HS-27A (cell line): ENCODE results near the gene GPR25.

Source experiments
- DNase-seq: peaks from one replicate; pipeline ENCODE4 v3.0.0-alpha.2; 2012; ENCODE audit warnings: low read depth, missing footprints

GPR25 gene

DNA sequence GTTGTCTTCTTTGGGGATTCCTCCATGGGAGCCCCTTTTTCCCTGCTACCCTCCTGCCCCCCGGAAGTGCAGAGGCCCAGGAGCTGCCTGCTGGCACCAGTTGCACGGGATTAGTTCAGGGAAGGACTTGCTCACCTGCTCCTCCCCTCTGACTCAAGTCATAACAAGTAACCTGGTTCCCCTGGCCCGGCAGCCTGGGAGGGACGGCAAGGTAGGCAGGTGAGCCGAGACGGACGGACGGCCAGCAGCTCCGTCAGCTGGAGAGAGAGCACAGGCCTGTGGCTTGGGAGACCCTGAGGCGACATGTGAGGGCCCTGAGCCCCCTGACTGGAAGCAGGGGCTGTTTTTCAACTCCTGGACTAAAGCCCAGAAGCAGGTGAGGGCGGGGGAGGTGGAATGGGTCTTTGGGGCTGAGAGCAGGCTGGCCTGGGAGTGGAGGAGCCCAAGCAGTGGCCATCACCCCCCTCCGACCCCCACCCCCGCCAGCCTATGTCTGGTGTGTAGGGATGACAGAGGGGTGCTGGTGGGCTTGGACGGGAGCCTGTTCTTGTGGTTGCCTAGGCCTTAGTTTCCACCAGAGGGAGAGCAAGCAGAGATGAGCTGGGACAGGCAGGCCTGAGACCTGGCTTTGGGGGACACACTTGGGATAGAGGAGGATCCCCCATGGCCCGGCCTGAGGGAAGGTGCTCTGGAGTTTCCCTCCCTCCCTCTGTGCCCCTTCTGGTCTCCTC lies 22.1 kb downstream of the GPR25 start, which contains the start of gene INAVA:
INAVA (plus strand) TSS at position 189 of the 731 bp plus-strand sequence. CDS start 3,501 bp downstream, outside the sequence.
- no peak for DNase-seq

DNA sequence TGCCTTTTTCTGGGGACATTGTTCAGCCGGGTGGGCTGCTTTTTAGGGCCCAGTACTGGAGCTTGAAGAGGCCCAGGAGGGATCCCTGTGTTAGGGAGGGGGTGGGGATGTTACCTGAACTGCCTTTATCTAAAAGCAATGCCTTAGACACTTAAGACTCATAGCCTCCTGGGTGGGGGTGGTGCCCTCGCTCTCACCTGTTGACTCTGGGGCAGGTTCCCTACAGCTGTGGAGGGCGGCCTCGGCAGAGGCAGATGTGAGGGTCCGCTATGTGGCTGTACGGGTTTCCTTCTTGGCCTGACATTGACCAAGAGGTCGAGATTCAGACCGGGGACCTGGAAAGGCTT lies 22.6 kb downstream of the GPR25 start:
- no peak for DNase-seq

GRCh38 chr1:200895801-200896530 lies 23.2 kb downstream of the GPR25 start:
- DNase-seq: no peak

DNA sequence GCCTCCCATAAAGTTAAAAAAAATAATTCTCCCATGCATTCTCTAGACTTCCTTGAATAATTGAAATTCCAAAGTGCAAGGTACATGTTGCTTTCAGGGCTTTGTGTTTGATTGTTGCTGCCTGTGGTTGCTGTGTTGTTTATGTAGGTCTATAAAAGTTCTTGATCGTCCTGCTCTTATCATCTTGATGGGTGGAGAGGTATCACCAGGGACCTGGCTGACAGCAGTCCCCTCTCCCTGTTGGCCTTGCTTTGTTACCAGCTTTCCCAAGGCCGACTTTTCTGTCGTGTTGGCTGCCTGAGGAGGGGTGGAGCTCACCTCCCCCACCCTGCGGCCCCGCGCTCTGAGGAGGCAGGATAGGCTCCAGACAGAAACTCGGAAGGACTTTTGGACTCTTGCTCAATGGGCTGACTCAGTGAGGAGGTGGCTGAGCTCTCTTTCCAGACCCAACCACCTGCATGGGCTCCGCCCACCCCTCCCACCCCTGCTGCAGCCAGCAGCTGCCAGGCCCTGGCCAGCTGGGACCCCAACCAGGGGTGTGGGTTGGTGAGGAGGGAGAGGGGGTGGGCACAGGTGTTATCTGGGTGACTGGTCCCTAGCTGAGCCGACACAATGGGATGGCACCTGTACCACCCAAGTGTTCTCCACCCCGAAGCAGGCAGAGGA lies 23.9 kb downstream of the GPR25 start:
- DNase-seq: peak; percentile 51

- DNase-seq: no peak
Observed at GRCh38 chr1:200897259-200897658, 24.5 kb downstream of the GPR25 start.

DNA sequence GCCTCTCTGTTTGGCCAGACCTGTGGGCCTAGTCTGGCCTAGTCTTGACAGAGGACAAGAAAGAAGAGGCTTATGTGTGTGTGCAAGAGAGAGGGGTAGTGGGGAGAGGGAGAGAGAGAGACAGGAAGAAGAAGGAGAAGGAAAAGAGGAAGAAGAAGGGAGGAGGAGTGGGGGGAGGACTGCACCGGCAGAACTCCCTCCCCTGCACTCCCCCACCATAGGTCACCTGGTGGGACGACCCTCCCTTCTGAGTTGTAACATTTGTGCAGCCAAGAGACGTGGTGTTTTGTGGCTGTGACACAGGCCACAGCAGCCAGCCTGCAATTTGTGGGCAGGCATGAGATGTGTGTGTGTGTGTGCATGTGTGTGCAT lies 26.2 kb downstream of the GPR25 start:
- DNase-seq: no peak

DNA sequence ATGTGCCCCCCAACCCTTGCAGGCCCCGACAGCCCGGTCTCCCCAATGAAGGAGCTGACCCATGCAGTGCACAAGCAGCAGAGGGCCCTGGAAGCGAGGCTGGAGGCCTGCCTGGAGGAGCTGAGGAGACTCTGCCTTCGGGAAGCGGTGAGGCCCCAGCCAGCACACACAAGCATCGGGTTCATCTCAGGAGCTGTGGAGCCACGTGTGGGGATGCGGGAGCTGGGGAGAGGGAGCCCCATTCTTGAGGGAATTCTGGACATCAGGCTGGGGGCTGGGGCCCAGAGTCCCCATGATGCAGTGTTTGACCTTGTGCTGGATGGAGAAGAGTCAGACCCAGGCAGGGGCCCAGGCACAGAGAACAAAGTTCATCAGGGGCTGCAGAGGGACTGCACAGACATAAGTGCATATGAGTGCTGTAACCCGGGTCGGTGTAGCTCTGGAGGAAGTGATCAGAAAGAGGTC lies 26.7 kb downstream of the GPR25 start:
- no peak for DNase-seq

DNA sequence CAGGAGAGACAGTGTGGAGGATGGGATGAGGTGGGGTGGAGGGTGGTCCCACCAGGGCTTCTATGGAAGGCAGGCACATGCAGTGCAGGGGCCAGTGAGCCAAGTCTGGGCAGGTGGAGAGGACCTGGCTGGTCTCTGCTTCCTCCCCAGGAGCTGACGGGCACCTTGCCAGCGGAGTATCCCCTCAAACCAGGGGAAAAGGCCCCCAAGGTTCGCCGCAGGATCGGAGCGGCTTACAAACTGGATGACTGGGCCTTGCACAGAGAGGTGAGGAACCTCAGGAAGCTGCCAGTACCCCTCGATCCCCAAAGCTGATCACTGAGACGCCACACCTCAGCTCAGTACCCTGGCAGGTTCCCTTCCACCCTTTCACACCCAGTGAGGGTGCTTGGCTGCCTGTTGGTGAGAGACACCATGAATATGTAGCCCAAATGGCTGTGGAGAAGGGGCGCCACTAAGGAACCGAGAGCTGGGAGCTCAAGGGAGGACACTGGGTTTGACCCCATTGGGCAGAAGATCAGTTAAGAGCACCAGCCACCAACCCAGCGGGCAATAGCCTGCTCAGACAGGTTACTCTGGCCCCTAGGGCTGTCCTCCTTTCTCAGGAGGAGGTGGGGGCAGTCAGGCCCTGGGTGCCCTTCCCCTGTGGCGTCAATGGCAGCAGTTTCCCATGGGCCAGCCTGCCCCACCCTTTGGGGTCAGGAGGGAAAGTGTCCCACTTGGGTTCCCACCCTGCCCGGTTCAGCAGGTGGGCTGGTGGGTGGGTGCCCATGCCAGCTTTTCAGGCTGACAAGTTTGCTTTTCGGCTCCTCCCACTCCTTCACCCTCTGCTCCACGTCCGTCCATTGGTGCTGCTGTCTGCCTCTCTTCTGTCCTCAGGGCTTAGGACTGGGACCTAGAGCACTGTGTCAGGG lies 27.4 kb downstream of the GPR25 start:
- no peak for DNase-seq

- DNase-seq: no peak
Observed at GRCh38 chr1:200900877-200901276, 28.1 kb downstream of the GPR25 start.

DNA sequence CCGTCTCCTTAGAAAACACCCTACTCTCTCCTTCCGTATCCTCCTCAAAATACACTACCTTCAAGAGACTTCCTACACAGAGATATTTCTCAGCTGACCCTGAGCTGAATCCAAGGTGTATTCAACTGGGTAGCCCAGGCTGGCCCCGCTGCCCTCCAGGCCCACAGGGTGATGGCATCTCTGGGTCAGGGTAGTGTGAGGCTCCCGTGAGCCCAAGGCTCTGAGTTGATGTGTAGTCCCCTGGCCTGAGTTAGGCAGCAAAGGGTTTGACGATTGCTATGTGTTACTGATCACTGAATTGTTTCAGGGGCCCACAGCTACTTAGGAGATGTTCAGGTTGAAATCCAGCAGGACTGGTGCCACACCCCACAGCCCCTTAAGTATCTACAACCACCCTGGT lies 28.6 kb downstream of the GPR25 start:
- no peak for DNase-seq

- no peak for DNase-seq
Observed at GRCh38 chr1:200901796-200902444, 29.1 kb downstream of the GPR25 start.

- DNase-seq: no peak
Observed at GRCh38 chr1:200903793-200904192, 31.0 kb downstream of the GPR25 start.

GRCh38 chr1:200904772-200905171 lies 32.0 kb downstream of the GPR25 start:
- DNase-seq: no peak

DNA sequence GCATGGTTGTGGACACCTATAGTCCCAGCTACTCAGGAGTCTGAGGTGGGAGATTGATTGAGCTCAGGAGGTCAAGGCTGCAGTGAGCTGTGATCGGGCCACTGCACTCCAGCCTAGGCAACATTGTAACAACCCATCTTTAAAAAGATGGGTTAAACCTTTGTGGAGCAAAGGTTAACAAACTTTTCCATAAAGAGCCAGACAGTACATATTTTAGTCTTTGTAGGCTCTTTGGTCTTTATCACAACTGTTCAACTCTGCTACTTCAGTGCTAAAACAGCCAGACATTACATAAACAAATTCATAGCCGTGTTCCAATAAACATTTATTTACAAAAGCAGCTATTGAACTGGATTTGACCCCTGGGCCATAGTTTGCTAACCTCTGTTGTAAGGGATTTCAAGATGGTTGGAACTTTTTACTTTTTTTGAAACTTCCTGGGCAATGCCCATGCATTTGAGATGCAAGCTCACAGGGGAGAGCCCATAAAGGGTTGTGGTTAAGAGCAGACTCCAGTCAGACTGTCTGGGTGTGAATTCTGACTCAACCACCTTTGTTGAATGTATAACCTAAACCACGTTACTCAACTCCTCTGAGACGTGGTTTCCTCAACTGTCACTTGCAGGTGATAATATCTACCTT lies 32.8 kb downstream of the GPR25 start:
- DNase-seq: no peak

DNA sequence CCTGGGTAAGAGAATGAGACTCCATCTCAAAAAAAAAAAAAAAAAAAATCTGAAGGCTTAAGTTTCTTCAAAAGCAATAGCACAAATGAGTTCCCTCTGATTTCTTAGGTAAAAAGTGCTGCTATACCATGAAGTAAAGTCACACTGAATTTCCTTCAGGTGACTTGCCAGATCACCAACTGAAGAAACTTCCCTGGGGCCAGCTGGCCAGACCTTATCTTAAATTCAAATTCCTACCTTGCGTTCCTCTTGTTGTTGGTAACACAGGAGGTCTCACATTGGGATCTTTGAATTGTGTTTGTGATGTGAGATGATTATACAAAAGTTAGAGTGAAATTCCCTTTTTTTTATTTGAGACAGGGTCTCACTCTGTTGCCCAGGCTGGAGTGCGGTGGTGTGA lies 33.7 kb downstream of the GPR25 start:
- DNase-seq: no peak

GRCh38 chr1:200907611-200908097 lies 34.9 kb downstream of the GPR25 start:
- DNase-seq: no peak

DNA sequence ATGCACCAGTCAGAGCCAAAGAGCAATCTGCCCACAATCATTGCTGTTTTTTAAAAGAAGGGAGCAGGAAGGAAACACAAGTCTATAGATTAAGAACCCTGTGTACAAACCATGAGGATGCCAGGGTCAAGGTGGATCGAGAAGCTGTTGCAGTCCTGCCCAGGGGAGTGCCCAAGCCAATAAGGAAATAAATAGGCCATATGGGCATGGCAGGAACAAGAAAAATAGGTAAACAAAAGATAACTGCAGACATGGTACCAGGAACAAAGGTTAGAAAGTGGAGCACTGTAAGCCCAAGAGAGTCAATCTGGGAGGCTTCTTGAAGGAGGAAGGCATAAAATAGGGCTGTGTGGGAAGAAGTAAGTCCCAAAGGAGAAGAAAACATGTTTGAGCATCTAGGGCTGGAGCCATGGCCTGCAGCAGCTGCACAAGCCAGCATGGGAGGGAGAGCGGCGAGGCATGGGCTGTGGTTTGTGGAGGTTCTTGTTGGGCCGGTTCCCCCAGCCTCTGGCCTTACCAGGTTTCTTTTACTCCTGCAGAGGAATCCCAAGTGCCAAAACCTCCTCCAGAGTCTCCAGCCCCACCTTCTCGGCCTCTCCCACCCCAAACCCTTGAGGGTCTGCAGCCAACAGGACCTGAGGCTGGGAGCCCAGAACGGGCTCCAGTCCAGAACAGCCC lies 35.5 kb downstream of the GPR25 start:
- no peak for DNase-seq

GRCh38 chr1:200909071-200909470 lies 36.3 kb downstream of the GPR25 start:
- DNase-seq: no peak

GRCh38 chr1:200909757-200910239 lies 37.0 kb downstream of the GPR25 start:
- no peak for DNase-seq

DNA sequence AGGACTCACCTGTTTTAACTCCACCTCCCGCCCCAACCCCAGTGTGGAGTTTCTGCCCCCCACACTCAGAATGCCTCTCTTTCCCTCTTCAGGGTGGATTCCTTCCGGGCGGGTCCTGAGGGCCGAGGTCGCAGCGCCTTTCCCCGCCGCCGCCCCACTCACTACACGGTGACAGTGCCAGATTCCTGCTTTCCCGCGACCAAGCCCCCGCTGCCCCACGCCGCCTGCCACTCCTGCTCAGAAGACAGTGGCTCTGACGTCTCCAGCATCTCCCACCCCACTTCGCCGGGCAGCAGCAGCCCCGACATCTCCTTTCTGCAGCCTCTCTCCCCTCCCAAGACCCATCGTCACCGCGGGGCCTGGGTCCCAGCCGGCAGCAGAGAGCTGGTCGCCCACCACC lies 38.6 kb downstream of the GPR25 start:
- DNase-seq: no peak
